AG09309 (cell line): ENCODE measurements around the gene KCNMB4.

Source experiments
- DNase-seq: peaks from one replicate; pipeline ENCODE4 v3.0.0-alpha.2; 2010; ENCODE audit warnings: low read depth
- H3K4me3 ChIP-seq: 2 replicates; pipeline ENCODE4 v1.5.1; 2011; ENCODE audit warnings: mild to moderate bottlenecking, low read depth, low read length, moderate library complexity; ENCODE audit not compliant: control insufficient read depth
- TF ChIP-seq, protein P1 (sequence below): IDR thresholded peaks from 2 replicates; pipeline ENCODE4 v1.5.1; 2011; ENCODE audit warnings: mild to moderate bottlenecking, low read depth, low read length, inconsistent platforms; ENCODE audit not compliant: insufficient read depth, control insufficient read depth; ENCODE audit errors: missing control alignments

Gene KCNMB4

GRCh38 chr12:70330158-70330557 is 35.9 kb upstream of the KCNMB4 start:
- H3K4me3 ChIP-seq = no peak overlapping the region
- TF ChIP-seq, protein P1, sequence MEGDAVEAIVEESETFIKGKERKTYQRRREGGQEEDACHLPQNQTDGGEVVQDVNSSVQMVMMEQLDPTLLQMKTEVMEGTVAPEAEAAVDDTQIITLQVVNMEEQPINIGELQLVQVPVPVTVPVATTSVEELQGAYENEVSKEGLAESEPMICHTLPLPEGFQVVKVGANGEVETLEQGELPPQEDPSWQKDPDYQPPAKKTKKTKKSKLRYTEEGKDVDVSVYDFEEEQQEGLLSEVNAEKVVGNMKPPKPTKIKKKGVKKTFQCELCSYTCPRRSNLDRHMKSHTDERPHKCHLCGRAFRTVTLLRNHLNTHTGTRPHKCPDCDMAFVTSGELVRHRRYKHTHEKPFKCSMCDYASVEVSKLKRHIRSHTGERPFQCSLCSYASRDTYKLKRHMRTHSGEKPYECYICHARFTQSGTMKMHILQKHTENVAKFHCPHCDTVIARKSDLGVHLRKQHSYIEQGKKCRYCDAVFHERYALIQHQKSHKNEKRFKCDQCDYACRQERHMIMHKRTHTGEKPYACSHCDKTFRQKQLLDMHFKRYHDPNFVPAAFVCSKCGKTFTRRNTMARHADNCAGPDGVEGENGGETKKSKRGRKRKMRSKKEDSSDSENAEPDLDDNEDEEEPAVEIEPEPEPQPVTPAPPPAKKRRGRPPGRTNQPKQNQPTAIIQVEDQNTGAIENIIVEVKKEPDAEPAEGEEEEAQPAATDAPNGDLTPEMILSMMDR = no peak
- DNase-seq = no peak

DNA sequence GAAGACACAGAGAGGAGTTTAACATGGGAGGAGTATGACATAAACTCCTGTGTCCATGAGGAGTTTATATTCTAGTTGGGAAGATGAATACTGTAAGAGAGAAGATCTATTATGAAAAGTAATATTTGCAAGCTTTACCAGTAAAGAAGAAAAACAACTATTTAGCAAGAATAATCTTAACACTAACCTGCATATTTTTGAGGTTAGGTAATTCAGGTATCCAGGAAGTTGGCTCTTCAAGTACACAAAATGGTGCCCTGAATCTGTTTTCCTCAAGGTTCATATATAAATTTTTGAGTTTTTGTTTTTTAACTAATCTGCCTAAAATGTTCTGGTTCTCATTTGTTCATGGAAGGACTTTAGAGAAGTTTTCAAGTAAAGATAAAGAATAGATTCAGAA is 33.9 kb upstream of the KCNMB4 start:
- H3K4me3 ChIP-seq = no peak overlapping the region
- TF ChIP-seq, protein P1 = no peak
- no peak for DNase-seq

- H3K4me3 ChIP-seq = no peak overlapping the region
- DNase-seq = no peak
- TF ChIP-seq, protein P1 = no peak
These were observed 31.3 kb upstream of the KCNMB4 start for GRCh38 chr12:70334742-70335141.

- TF ChIP-seq, protein P1 = no peak
- H3K4me3 ChIP-seq = no peak overlapping the region
- no peak for DNase-seq
These were observed 27.6 kb upstream of the KCNMB4 start for GRCh38 chr12:70338531-70338930.

DNA sequence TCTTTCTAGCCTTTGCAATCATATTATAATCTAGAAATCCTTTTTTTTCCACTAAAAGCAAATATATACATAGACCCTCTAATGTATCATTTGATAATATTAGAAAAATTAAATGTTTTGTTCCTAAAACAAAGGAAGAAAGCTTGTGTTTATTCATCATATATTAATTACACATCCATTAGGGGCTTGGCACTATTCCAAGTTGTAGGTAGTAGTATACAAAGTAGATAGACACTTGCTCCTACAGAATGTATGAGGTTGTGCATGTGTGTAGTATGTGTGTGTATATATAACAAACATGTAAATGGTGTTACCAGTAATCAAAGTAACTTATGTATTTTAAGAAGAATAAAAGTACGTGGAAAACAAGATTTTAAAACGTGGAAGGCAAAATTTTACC is 15.0 kb upstream of the KCNMB4 start:
- TF ChIP-seq, protein P1 = no peak
- no peak for DNase-seq
- no peak overlapping the region for H3K4me3 ChIP-seq

DNA sequence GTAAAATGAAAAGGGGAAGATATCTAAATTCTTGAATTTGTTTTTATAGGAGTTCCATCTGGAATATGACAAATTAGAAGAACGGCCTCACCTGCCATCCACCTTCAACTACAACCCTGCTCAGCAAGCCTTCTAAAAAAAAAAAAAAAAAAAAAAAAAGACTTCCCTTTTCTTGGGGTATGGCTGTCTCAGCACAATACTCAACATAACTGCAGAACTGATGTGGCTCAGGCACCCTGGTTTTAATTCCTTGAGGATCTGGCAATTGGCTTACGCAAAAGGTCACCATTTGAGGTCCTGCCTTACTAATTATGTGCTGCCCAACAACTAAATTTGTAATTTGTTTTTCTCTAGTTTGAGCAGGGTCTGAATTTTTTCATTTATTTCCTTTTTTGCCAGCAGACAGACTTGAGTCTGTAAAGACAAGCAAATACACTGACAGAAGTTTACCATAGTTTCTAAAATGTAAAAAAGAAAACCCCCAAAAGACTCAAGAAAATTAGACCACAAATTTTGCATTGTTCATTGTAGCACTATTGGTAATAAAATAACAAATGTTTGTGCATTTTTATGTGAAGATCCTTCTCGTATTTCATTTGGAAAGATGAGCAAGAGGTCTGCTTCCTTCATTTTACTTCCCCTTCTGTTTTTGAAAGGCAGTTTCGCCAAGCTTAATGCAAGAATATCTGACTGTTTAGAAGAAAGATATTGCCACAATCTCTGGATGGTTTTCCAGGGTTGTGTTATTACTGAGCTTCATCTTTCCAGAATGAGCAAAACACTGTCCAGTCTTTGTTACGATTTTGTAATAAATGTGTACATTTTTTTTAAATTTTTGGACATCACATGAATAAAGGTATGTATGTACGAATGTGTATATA is 12.1 kb upstream of the KCNMB4 start:
- TF ChIP-seq, protein P1 = no peak
- no peak overlapping the region for H3K4me3 ChIP-seq
- no peak for DNase-seq
